Esophagus squamous epithelium (tissue), 5 donors: Measurements from ENCODE around the gene NLK. TPM values are rescaled to one million over a fixed set of nuclear protein-coding genes. Genes with fewer than 3 reads are reported as not detected.

Experiments
- DNase-seq: peaks from one replicate; lab custom pipeline; 2025; lab: John Stamatoyannopoulos, UW
- H3K27ac ChIP-seq, 4 donors: fragments of 200-600 bp; sonication (generic); one replicate each; pipeline ENCODE4 v1.5.1; 2016 to 2019; ENCODE audit warnings: mild to moderate bottlenecking in 1 of 4
- H3K27me3 ChIP-seq, 4 donors: fragments of 200-600 bp; sonication (generic); 1 replicate in 3 of 4; 2 replicates in 1 of 4; pipeline versions ENCODE4 v1.5.1 to v1.6.0; 2017 to 2021; ENCODE audit warnings: antibody characterized with exemption in 1 of 4
- H3K36me3 ChIP-seq, 3 donors: fragments of 200-600 bp; sonication (generic); one replicate each; pipeline ENCODE4 v1.5.1; 2016 to 2019
- H3K4me1 ChIP-seq, 3 donors: fragments of 200-600 bp; sonication (generic); one replicate each; pipeline ENCODE4 v1.5.1; 2017 to 2019
- H3K4me3 ChIP-seq, 4 donors: fragments of 200-600 bp; sonication (generic); 1 replicate in 3 of 4; 2 replicates in 1 of 4; pipeline ENCODE4 v1.5.1; 2016 to 2019; ENCODE audit warnings: mild to moderate bottlenecking in 2 of 4, moderate library complexity in 1 of 4
- H3K9me3 ChIP-seq, 3 donors: fragments of 200-600 bp; sonication (generic); one replicate each; pipeline ENCODE4 v1.5.1; 2016 to 2019
- POLR2A ChIP-seq, 4 donors: fragments of 450-650 bp; IDR thresholded peaks; one replicate each; pipeline ENCODE4 v1.6.1; 2017; ENCODE audit warnings: antibody characterized with exemption in 4 of 4, mild to moderate bottlenecking in 4 of 4, moderate library complexity in 3 of 4
- WGBS, 2 donors: methylation state at CpG; one replicate each; pipeline ENCODE4 v1.1.5; 2018; 5-methylcytosine and 5-hydroxymethylcytosine counted together
- intact Hi-C: fragments of 100-400 bp; cut with DNase I; formaldehyde crosslinking; loops from one replicate; pipeline ENCODE4 v1.15.0; 2022
- total RNA-seq, 4 donors: library from RNA; depleted of rRNA; stranded (reverse); fragments of >200 nt; gene quantifications; one replicate each; pipeline ENCODE4 v1.1.0, GENCODE V29; 2016
- TF ChIP-seq, protein P1 (sequence below), 6 experiments: fragments of 450-650 bp in 4 of 6; fragments of 200-600 bp in 2 of 6; sonication (generic) in 2 of 6; IDR thresholded peaks; one replicate each; pipeline ENCODE4 v1.5.1; 2016 to 2019; ENCODE audit warnings: antibody characterized with exemption in 6 of 6, mild to moderate bottlenecking in 4 of 6, moderate library complexity in 4 of 6
- donor health status: DM: yes; HTN: yes; CAD: no.

The NLK gene
- total RNA-seq, 4 donors from 2014 or later: 7.5 to 14.0 (median 11.4) TPM

DNA sequence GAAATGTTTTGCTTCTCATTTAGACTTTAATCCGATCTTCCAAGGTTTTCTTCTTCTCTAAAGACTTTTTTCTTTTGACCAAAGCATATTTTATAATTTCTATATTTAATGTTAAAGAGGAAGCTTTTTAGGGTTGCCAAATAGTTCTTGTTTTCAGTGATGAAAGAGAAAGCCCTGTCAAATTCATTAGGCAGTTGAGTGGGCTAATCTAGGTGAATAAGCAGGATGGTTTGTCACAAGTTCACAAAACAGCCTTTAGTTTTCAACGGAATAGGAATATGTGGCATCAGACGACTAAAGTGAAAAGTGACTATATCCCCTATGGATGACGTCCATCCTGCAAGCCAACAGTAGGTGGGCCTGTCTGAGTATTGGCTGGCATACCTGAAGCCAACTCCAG, 118.8 kb downstream of the NLK start:
- Histone ChIP-seq H3K4me1 (no peaks in the 10 kb centered on the region), H3K4me3 (no peak overlapping the region), H3K9me3 (no peaks in the 10 kb centered on the region), H3K27ac (no peak overlapping the region), H3K36me3 (peaks cover 0 to 9% (median 0%) of the 10 kb centered on the region in 3 donors), H3K27me3 (no peaks in the 10 kb centered on the region)
- TF ChIP-seq POLR2A (IDR thresholded peaks at IDR 0.05): no peak
- TF ChIP-seq, protein P1, sequence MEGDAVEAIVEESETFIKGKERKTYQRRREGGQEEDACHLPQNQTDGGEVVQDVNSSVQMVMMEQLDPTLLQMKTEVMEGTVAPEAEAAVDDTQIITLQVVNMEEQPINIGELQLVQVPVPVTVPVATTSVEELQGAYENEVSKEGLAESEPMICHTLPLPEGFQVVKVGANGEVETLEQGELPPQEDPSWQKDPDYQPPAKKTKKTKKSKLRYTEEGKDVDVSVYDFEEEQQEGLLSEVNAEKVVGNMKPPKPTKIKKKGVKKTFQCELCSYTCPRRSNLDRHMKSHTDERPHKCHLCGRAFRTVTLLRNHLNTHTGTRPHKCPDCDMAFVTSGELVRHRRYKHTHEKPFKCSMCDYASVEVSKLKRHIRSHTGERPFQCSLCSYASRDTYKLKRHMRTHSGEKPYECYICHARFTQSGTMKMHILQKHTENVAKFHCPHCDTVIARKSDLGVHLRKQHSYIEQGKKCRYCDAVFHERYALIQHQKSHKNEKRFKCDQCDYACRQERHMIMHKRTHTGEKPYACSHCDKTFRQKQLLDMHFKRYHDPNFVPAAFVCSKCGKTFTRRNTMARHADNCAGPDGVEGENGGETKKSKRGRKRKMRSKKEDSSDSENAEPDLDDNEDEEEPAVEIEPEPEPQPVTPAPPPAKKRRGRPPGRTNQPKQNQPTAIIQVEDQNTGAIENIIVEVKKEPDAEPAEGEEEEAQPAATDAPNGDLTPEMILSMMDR (IDR thresholded peaks at IDR 0.05): no peak
- DNase-seq: no peak
- intact Hi-C loops: no loop called here
- WGBS, 2 donors: 79 to 87% methylated on average over 4 of the region's 4 CpGs

DNA sequence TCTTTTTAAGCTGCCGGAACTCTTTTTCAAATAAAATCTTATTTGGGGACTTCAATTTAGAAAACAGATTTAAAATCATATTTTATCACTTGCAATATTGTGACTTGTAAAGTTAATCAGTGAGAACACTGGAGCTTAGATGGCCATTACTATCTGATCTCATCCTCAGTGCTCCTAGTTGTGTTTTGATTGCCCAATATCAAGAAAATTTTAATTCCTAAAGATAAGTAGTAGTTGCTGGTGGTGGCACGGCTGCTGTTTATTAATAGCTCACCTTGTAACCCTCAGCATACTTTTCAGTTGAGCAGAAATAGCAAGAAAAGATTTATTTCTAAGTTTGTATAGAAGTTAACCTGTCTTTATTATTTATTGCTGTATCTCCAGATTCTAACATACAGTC, 124.0 kb downstream of the NLK start:
- DNase-seq: no peak
- no peak overlapping the region for H3K27ac ChIP-seq

DNA sequence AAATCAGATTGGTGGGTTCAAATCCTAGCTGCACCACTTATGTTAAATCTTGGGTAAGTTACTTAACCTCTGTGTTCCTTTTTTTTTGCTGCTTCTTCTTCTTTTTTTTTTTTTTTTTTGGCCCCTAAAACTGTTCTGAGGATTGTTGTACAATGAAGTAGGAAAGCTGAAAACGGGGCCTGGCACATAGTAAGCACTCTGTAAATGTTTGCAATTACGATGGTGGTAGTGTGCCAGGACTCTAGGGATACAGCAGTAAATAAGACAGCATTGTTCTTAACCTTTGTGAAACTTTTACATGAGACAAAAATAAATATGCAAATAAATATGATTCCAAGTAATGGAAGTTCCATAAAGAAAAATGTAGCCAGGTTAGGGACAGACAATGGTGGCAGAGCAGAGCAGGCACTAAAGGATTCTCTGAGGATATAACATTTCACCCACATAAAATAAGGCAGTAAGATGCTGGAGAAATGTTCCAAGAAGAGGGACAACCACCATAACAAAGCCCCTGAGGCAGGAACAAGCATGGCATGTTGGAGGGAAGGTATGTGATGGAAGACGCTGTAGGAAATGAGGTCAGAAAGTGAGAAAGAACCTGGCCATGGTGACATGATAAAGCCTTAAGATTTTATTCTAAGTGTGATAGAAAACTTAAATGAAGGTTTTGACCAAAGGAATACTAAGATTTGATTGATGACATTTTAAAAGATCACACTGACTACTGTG, 127.3 kb downstream of the NLK start:
- Histone ChIP-seq H3K4me1 (no peaks in the 10 kb centered on the region), H3K36me3 (peaks cover 0 to 37% (median 5%) of the 10 kb centered on the region in 3 donors), H3K9me3 (no peaks in the 10 kb centered on the region), H3K27me3 (no peaks in the 10 kb centered on the region), H3K4me3 (no peak overlapping the region), H3K27ac (no peak overlapping the region)
- 84 to 85% methylated on average over 2 to 3 of the region's 3 CpGs for whole genome bisulfite sequencing, 2 donors
- intact Hi-C loops: no loop called here
- TF ChIP-seq POLR2A (IDR thresholded peaks at IDR 0.05): no peak
- TF ChIP-seq, protein P1 (IDR thresholded peaks at IDR 0.05): no peak
- no peak for DNase-seq

More for the DNA sequence above, 124.0 kb downstream of the NLK start:
- H3K9me3 ChIP-seq: no peaks in the 10 kb centered on the region
- intact Hi-C loops: no loop called here
- H3K4me3 ChIP-seq: no peak overlapping the region
- TF ChIP-seq, protein P1 (IDR thresholded peaks at IDR 0.05): no peak
- no peak for TF ChIP-seq POLR2A (IDR thresholded peaks at IDR 0.05)
- H3K4me1 ChIP-seq: no peaks in the 10 kb centered on the region
- H3K36me3 ChIP-seq: peaks cover 0 to 38% (median 5%) of the 10 kb centered on the region in 3 donors
- no peaks in the 10 kb centered on the region for H3K27me3 ChIP-seq
- WGBS, 2 donors: 75 to 85% methylated on average over 2 of the region's 2 CpGs

DNA sequence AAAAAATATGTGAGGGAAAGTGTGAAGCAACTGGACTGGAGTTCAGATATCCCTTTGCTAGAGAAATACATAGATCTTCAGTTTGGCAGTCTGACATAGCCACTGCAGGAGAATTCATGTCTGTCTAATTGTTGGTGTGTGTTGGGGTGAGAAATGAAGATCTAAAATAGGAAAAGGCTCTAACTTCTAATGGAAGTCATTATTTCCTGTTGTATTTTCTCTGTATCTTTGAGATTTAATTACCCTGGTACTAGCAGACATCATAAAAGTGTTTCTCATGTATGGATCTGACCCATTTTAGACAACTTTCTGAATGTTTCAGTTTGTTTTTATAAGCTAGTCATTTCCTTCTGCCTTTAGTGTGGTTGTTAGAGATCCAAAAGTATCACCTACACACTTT, 128.3 kb downstream of the NLK start:
- Histone ChIP-seq H3K4me3 (no peak overlapping the region), H3K9me3 (no peaks in the 10 kb centered on the region), H3K27ac (no peak overlapping the region), H3K36me3 (peaks cover 0 to 37% (median 5%) of the 10 kb centered on the region in 3 donors), H3K27me3 (no peaks in the 10 kb centered on the region), H3K4me1 (no peaks in the 10 kb centered on the region)
- no peak for DNase-seq
- TF ChIP-seq, protein P1 (IDR thresholded peaks at IDR 0.05): no peak
- TF ChIP-seq POLR2A (IDR thresholded peaks at IDR 0.05): no peak
- intact Hi-C loops: no loop called here

DNA sequence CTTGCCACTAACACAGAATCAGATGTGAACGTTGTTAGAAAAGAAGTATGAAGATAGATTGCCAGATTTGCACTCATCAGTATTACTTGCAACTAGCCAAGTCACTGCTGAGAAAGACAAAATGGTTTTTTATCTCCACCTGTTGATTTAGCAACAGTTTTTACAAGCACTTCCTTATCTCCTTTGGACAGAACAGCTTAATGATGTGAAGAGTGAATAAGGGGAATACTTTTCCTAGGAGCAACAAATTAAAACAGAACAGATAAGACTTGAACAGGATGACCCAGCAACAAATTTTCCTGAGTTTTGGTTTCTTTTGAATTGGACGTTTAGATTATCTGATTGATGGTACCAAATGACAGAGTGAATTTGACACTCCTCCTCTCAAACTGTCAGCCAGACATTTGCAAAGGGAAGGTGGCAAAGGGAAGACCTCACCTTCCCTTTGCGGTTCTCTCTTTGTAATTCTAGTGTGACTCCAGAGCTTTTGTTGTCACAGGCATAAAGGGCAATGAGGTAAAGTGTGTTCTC, 130.6 kb downstream of the NLK start:
- DNase-seq: no peak
- 33 to 46% methylated on average over 3 of the region's 3 CpGs for WGBS, 2 donors
- Histone ChIP-seq H3K9me3 (no peaks in the 10 kb centered on the region), H3K36me3 (peaks cover 0 to 28% (median 5%) of the 10 kb centered on the region in 3 donors), H3K27me3 (no peaks in the 10 kb centered on the region), H3K27ac (no peak overlapping the region), H3K4me3 (no peak overlapping the region), H3K4me1 (no peaks in the 10 kb centered on the region)
- intact Hi-C loops: no loop called here
- TF ChIP-seq, protein P1 (IDR thresholded peaks at IDR 0.05): no peak
- TF ChIP-seq POLR2A (IDR thresholded peaks at IDR 0.05): no peak
